Liver (tissue), 3 donors: ENCODE data around the gene THRB.

ENCODE experiments used
- EGR1 ChIP-seq, 2 donors: IDR thresholded peaks; 2 replicates each; pipeline ENCODE4 v1.6.1; 2016 to 2018; ENCODE audit warnings: antibody characterized with exemption in 2 of 2, low read depth in 2 of 2
- FOXA1 ChIP-seq: IDR thresholded peaks from 2 replicates; pipeline ENCODE4 v1.6.1; 2016; ENCODE audit warnings: antibody characterized with exemption
- GABPA ChIP-seq, 2 donors: IDR thresholded peaks in 1 of 2; conservative IDR thresholded peaks in 1 of 2; 2 replicates each; pipeline ENCODE4 v1.6.1; 2016; ENCODE audit warnings: antibody characterized with exemption in 2 of 2, mild to moderate bottlenecking in 1 of 2, moderate library complexity in 1 of 2
- JUND ChIP-seq, 2 donors: IDR thresholded peaks; 2 replicates each; pipeline ENCODE4 v1.6.1; 2016; ENCODE audit warnings: antibody characterized with exemption in 2 of 2
- RAD21 ChIP-seq, 2 donors: IDR thresholded peaks; 2 replicates each; pipeline ENCODE4 v1.6.1; 2016; ENCODE audit warnings: antibody characterized with exemption in 2 of 2, mild to moderate bottlenecking in 2 of 2
- RXRA ChIP-seq, 2 donors: IDR thresholded peaks; 2 replicates each; pipeline ENCODE4 v1.6.1; 2017 to 2018; ENCODE audit warnings: antibody characterized with exemption in 2 of 2, mild to moderate bottlenecking in 1 of 2
- SP1 ChIP-seq: IDR thresholded peaks from 2 replicates; pipeline ENCODE4 v1.6.1; 2018; ENCODE audit warnings: antibody characterized with exemption, mild to moderate bottlenecking
- TAF1 ChIP-seq: conservative IDR thresholded peaks from 2 replicates; pipeline ENCODE4 v1.6.1; 2016; ENCODE audit warnings: antibody characterized with exemption, mild to moderate bottlenecking
- TF ChIP-seq, protein P1 (sequence below): fragments of 150-350 bp; IDR thresholded peaks from 2 replicates; pipeline ENCODE4 v1.5.1; 2017; ENCODE audit warnings: improper control_type of control experiment, low read depth, low read length; ENCODE audit not compliant: missing input control
- TF ChIP-seq, protein P2 (sequence below): IDR thresholded peaks from 2 replicates; pipeline ENCODE4 v1.6.1; 2016; ENCODE audit warnings: antibody characterized with exemption
- TF ChIP-seq, protein P3 (sequence below): IDR thresholded peaks from 2 replicates; pipeline ENCODE4 v1.6.1; 2016; ENCODE audit warnings: antibody characterized with exemption, mild to moderate bottlenecking
- donor health status: healthy.
- donor health status: healthy.

DNA sequence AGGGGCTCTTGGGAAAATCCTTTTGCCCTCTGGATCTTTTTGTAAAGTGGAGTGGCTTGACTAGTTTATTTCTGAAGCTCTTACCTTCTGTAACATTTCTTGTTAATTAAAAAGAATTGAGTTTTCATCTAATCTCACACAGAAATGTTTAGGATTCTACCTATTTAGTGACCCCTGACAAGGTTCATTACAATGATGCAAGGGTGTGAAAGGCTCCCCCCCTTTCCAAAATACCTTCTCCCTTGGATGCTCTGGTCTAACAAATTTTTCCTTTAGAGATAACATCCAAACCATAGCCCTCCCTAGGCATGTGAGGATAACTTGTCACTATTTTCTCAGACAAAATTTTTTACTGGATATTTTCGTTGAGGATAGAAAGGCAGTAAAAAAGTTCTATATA is 223.9 kb downstream of the THRB start:
- TF ChIP-seq, protein P1, sequence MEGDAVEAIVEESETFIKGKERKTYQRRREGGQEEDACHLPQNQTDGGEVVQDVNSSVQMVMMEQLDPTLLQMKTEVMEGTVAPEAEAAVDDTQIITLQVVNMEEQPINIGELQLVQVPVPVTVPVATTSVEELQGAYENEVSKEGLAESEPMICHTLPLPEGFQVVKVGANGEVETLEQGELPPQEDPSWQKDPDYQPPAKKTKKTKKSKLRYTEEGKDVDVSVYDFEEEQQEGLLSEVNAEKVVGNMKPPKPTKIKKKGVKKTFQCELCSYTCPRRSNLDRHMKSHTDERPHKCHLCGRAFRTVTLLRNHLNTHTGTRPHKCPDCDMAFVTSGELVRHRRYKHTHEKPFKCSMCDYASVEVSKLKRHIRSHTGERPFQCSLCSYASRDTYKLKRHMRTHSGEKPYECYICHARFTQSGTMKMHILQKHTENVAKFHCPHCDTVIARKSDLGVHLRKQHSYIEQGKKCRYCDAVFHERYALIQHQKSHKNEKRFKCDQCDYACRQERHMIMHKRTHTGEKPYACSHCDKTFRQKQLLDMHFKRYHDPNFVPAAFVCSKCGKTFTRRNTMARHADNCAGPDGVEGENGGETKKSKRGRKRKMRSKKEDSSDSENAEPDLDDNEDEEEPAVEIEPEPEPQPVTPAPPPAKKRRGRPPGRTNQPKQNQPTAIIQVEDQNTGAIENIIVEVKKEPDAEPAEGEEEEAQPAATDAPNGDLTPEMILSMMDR = no peak
- no peak for TF ChIP-seq JUND (IDR thresholded peaks at IDR 0.05)
- TF ChIP-seq SP1 = no peak
- TF ChIP-seq TAF1 = no peak
- TF ChIP-seq GABPA (IDR thresholded peaks at IDR 0.05 in 1 of 2, conservative IDR thresholded peaks at IDR 0.05 in 1 of 2) = no peak
- no peak for TF ChIP-seq EGR1 (IDR thresholded peaks at IDR 0.05; ENCODE audit: low read depth in 2 of 2)
- no peak for TF ChIP-seq FOXA1
- TF ChIP-seq RAD21 (IDR thresholded peaks at IDR 0.05) = no peak
- TF ChIP-seq, protein P2, sequence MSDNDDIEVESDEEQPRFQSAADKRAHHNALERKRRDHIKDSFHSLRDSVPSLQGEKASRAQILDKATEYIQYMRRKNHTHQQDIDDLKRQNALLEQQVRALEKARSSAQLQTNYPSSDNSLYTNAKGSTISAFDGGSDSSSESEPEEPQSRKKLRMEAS = no peak
- TF ChIP-seq, protein P3, sequence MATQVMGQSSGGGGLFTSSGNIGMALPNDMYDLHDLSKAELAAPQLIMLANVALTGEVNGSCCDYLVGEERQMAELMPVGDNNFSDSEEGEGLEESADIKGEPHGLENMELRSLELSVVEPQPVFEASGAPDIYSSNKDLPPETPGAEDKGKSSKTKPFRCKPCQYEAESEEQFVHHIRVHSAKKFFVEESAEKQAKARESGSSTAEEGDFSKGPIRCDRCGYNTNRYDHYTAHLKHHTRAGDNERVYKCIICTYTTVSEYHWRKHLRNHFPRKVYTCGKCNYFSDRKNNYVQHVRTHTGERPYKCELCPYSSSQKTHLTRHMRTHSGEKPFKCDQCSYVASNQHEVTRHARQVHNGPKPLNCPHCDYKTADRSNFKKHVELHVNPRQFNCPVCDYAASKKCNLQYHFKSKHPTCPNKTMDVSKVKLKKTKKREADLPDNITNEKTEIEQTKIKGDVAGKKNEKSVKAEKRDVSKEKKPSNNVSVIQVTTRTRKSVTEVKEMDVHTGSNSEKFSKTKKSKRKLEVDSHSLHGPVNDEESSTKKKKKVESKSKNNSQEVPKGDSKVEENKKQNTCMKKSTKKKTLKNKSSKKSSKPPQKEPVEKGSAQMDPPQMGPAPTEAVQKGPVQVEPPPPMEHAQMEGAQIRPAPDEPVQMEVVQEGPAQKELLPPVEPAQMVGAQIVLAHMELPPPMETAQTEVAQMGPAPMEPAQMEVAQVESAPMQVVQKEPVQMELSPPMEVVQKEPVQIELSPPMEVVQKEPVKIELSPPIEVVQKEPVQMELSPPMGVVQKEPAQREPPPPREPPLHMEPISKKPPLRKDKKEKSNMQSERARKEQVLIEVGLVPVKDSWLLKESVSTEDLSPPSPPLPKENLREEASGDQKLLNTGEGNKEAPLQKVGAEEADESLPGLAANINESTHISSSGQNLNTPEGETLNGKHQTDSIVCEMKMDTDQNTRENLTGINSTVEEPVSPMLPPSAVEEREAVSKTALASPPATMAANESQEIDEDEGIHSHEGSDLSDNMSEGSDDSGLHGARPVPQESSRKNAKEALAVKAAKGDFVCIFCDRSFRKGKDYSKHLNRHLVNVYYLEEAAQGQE = no peak
- TF ChIP-seq RXRA (IDR thresholded peaks at IDR 0.05) = no peak
